Endothelial cell of umbilical vein (primary cell): ENCODE data around the gene NTSR1. TPM values are rescaled to one million over a fixed set of nuclear protein-coding genes. Genes with fewer than 3 reads are reported as not detected.

Experiments used
- BruUV-seq: library from RNA; stranded (reverse); fragments of 400-500 nt; replicated peaks from 2 replicates; lab custom pipeline; 2021; lab: Mats Ljungman, UMichigan
- CTCF ChIA-PET: fragments of 300-600, 350-600 bp; sonication (Branson Sonifier 250); formaldehyde crosslinking; loops from one replicate; lab custom pipeline; 2021; ENCODE audit warnings: antibody characterized with exemption, inconsistent platforms; lab: Charles Lee
- POLR2A ChIA-PET: fragments of 300-600, 350-600 bp; sonication (Branson Sonifier 250); formaldehyde crosslinking; loops from one replicate; lab custom pipeline; 2021; ENCODE audit warnings: antibody characterized with exemption, inconsistent platforms; lab: Charles Lee
- DNase-seq: peaks from one replicate; pipeline ENCODE4 v3.0.0-alpha.2; 2011; ENCODE audit warnings: low read depth, low spot score
- FAIRE-seq: peaks from 2 replicates; lab custom pipeline; 2011; peaks lifted over from hg19 to GRCh38; lab: Jason Lieb, UNC
- H2AFZ ChIP-seq: 2 replicates; pipeline ENCODE4 v1.6.0; 2012; ENCODE audit warnings: low read depth, low read length, control low read depth, inconsistent platforms
- H3K27ac ChIP-seq: 2 replicates; pipeline ENCODE4 v1.5.1; 2011; ENCODE audit warnings: low read depth, mild to moderate bottlenecking, control low read depth, low read length, moderate library complexity; ENCODE audit not compliant: insufficient read depth
- H3K27me3 ChIP-seq, 2 experiments: 2 replicates each; pipeline versions ENCODE4 v1.6.0 to v1.6.1; 2011; ENCODE audit warnings: low read length in 2 of 2, mixed read lengths in 1 of 2; ENCODE audit not compliant: control insufficient read depth in 2 of 2, insufficient read depth in 2 of 2
- H3K36me3 ChIP-seq, 2 experiments: 2 replicates in 1 of 2; 3 replicates in 1 of 2; pipeline ENCODE4 v1.5.1; 2011; ENCODE audit warnings: low read length in 2 of 2, mild to moderate bottlenecking in 1 of 2, moderate library complexity in 1 of 2; ENCODE audit not compliant: control insufficient read depth in 2 of 2, insufficient read depth in 2 of 2; ENCODE audit errors: extremely low read depth in 1 of 2
- H3K4me1 ChIP-seq: 3 replicates; pipeline ENCODE4 v1.5.1; 2011; ENCODE audit warnings: mild to moderate bottlenecking, low read length; ENCODE audit not compliant: control insufficient read depth, insufficient read depth; ENCODE audit errors: extremely low read depth
- H3K4me2 ChIP-seq: 2 replicates; pipeline ENCODE4 v1.6.1; 2011; ENCODE audit warnings: low read length, control low read depth, mixed read lengths; ENCODE audit not compliant: insufficient read depth
- H3K4me3 ChIP-seq, 3 experiments: fragments of 200-600 bp in 1 of 3; sonication (generic), shearing (Covaris generic) in 1 of 3; replicated peaks in 1 of 3; 2 replicates each; pipeline ENCODE4 v1.5.1; 2011 to 2016; ENCODE audit warnings: control low read depth in 3 of 3, low read length in 3 of 3, mild to moderate bottlenecking in 2 of 3, inconsistent platforms in 1 of 3, low read depth in 1 of 3, moderate library complexity in 1 of 3; ENCODE audit not compliant: insufficient read depth in 1 of 3
- H3K79me2 ChIP-seq: 2 replicates; pipeline ENCODE4 v1.6.0; 2012; ENCODE audit warnings: low read length, inconsistent platforms; ENCODE audit not compliant: control insufficient read depth, insufficient read depth
- H3K9ac ChIP-seq: replicated peaks from 2 replicates; pipeline ENCODE3; 2011; ENCODE audit warnings: low read length, control low read depth; ENCODE audit not compliant: insufficient read depth; ENCODE audit errors: extremely low read depth
- H3K9me1 ChIP-seq: replicated peaks from 3 replicates; pipeline ENCODE4 v1.6.0; 2011; ENCODE audit warnings: mild to moderate bottlenecking, low read length; ENCODE audit not compliant: control insufficient read depth, insufficient read depth; ENCODE audit errors: extremely low read depth
- H3K9me3 ChIP-seq: replicated peaks from 2 replicates; pipeline ENCODE4 v1.5.1; 2012; ENCODE audit warnings: low read length, inconsistent platforms; ENCODE audit not compliant: control insufficient read depth, insufficient read depth
- H4K20me1 ChIP-seq: replicated peaks from 2 replicates; pipeline ENCODE3; 2011; ENCODE audit warnings: mild to moderate bottlenecking, low read length; ENCODE audit not compliant: control insufficient read depth, insufficient read depth; ENCODE audit errors: extremely low read depth
- CTCF ChIP-seq, 2 donors: IDR thresholded peaks; 1 replicate in 1 of 2; 2 replicates in 1 of 2; pipeline ENCODE4 v1.5.1; 2011; ENCODE audit warnings: low read length in 2 of 2, mild to moderate bottlenecking in 2 of 2, moderate library complexity in 2 of 2, control low read depth in 1 of 2, inconsistent platforms in 1 of 2, low read depth in 1 of 2; ENCODE audit not compliant: insufficient read depth in 1 of 2; ENCODE audit errors: extremely low read depth in 1 of 2
- EZH2 ChIP-seq: IDR thresholded peaks from 2 replicates; pipeline ENCODE4 v1.6.1; 2012; ENCODE audit warnings: borderline replicate concordance, low read depth, mild to moderate bottlenecking, moderate library complexity, low read length, inconsistent platforms; ENCODE audit not compliant: severe bottlenecking
- FOS ChIP-seq: IDR thresholded peaks from 2 replicates; pipeline ENCODE4 v1.6.1; 2011; ENCODE audit warnings: mild to moderate bottlenecking, low read length, moderate library complexity, borderline replicate concordance; ENCODE audit not compliant: insufficient read depth
- GATA2 ChIP-seq: IDR thresholded peaks from 2 replicates; pipeline ENCODE4 v1.7.0; 2011; ENCODE audit warnings: low read depth, mild to moderate bottlenecking, moderate library complexity, mixed read lengths, low read length; ENCODE audit not compliant: insufficient read length, insufficient read depth
- JUN ChIP-seq: IDR thresholded peaks from 2 replicates; pipeline ENCODE4 v1.6.1; 2011; ENCODE audit warnings: borderline replicate concordance, low read depth; ENCODE audit not compliant: insufficient read length, insufficient read depth
- MAX ChIP-seq: IDR thresholded peaks from 2 replicates; pipeline ENCODE4 v1.6.1; 2011; ENCODE audit not compliant: insufficient read depth, insufficient read length
- MYC ChIP-seq: IDR thresholded peaks from one replicate; pipeline ENCODE4 v1.6.1; 2011; ENCODE audit warnings: mild to moderate bottlenecking, low read depth, low read length
- POLR2A ChIP-seq: IDR thresholded peaks from 2 replicates; pipeline ENCODE4 v1.6.1; 2012; ENCODE audit warnings: low read depth, mild to moderate bottlenecking, control low read depth, low read length
- POLR2AphosphoS5 ChIP-seq: IDR thresholded peaks from 2 replicates; pipeline ENCODE4 v1.6.1; 2012; ENCODE audit warnings: low read depth, mild to moderate bottlenecking, control low read depth, low read length, moderate library complexity; ENCODE audit not compliant: insufficient read depth
- dilution Hi-C: fragments of 300-500 bp; cut with MboI; formaldehyde crosslinking; loops from one replicate; pipeline ENCODE4 v1.15.0; 2019; ENCODE audit warnings: low sequenced_read_pairs; ENCODE audit not compliant: extremely low pct_ligation_motif_present
- intact Hi-C: fragments of 100-400 bp; cut with micrococcal nuclease; formaldehyde crosslinking; loops from one replicate; pipeline ENCODE4 v1.10.0; 2022
- polyA plus RNA-seq, 4 experiments: library from polyadenylated mRNA; depleted of rRNA in 3 of 4; stranded (reverse) in 3 of 4; unstranded in 1 of 4; fragments of >200 nt; gene quantifications; 2 replicates each; pipeline versions ENCODE4 v1.2.1 to v1.2.3, GENCODE V29; 2011 to 2012; ENCODE audit warnings: missing spikeins in 1 of 4
- total RNA-seq: library from RNA; stranded (reverse); gene quantifications from 2 replicates; pipeline ENCODE4 v1.2.3, GENCODE V29; 2021

Gene NTSR1
- total and polyA plus RNA-seq, 2 donors (not counting 3 experiments of a cell fraction or from before 2014, with no cell fraction given) = 0.14 to 2.1 TPM

- no peak overlapping the region for H2AFZ ChIP-seq
- TF ChIP-seq POLR2AphosphoS5 (no peak), FOS (no peak), POLR2A (no peak), EZH2 (no peak), CTCF (IDR thresholded peaks at IDR 0.05; ENCODE audit: extremely low read depth in 1 of 2, insufficient read depth in 1 of 2, low read depth in 1 of 2, low read length in 2 of 2) (no peak), MAX (no peak), GATA2 (no peak), MYC (no peak), JUN (no peak)
- H3K9me3 ChIP-seq = no peaks in the 10 kb centered on the region
- H3K79me2 ChIP-seq = no peaks in the 10 kb centered on the region
- dilution Hi-C loops (no loop called here), intact Hi-C loops (no loop called here)
- H4K20me1 ChIP-seq = no peaks in the 10 kb centered on the region
- peak; percentile 50 for DNase-seq
- no peak overlapping the region for H3K4me2 ChIP-seq
- BruUV-seq = no TSS peak
- H3K4me1 ChIP-seq = no peaks in the 10 kb centered on the region
- FAIRE-seq = no peak
- ChIA-PET POLR2A (no interaction called here), CTCF (interaction anchor here (1.1 to 2.6 kb wide), 11 partner anchors 9 to 71 kb away, joined by 3 to 20 read pairs (median 6); partner anchors contain the start of gene NTSR1)
- no peak overlapping the region for H3K4me3 ChIP-seq
- no peaks in the 10 kb centered on the region for H3K9me1 ChIP-seq
- no peak overlapping the region for H3K9ac ChIP-seq
- H3K36me3 ChIP-seq = no peaks in the 10 kb centered on the region
- H3K27ac ChIP-seq = no peak overlapping the region
- peaks cover 0 to 30% of the 10 kb centered on the region in 2 experiments for H3K27me3 ChIP-seq
Observed at GRCh38 chr20:62723351-62723750, 14.7 kb downstream of the NTSR1 start.
